HG02840 (cell line): ENCODE measurements around the gene ZFP36L1.

Source experiments
- ATAC-seq: cut with Tn5 transposase; IDR thresholded peaks from one replicate; pipeline ENCODE4 v1.9.1; 2021; ENCODE audit warnings: mild to moderate bottlenecking, moderate library complexity, moderate number of reproducible peaks; ENCODE audit not compliant: unreplicated experiment, low FRiP score

Gene ZFP36L1

DNA sequence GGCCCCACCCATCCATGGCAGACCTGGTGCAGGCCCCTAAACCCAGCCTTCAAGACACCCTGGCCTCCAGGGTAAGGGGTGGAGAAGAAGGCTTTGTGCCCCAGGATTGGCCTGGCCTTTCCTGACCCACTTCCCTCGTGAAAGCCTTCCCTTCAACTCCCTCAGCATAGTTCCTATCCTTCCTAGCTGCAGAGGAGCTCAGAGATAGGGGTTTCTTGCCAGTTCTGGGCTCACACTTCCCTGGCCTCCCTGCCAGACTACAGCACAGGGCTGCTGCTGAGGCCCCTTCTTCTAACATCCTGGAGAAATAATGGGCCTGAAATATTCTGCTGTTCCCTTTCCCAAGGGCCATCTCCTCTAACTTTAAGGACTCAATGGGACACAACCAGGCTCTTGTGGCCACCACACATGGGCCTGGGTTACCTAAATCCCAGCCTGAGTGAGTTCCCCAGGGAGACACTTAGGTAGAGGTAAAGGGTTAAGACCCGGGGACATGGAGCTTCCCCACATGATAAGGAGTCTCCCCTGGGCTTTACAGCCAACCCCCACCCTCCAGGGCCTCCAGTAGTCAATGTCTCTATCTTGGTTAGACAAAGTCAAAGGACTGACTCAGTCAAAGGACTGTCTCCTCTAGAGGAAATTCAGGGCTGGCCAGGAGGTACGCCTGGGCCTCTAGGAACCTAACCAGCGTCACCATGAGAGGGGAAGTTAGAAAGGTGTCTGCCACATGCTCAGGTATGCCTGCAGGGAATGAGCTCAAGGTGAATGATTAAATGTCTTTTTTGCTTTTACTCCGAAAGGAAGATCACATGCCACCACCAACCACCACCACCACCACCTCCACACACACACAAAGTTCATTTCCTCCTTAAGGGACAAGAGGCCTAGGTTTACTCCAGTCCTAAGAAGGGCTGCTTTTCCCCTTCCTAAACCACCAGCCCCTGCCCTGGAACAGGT, 7.1 kb downstream of the ZFP36L1 start:
- ATAC-seq: no peak

DNA sequence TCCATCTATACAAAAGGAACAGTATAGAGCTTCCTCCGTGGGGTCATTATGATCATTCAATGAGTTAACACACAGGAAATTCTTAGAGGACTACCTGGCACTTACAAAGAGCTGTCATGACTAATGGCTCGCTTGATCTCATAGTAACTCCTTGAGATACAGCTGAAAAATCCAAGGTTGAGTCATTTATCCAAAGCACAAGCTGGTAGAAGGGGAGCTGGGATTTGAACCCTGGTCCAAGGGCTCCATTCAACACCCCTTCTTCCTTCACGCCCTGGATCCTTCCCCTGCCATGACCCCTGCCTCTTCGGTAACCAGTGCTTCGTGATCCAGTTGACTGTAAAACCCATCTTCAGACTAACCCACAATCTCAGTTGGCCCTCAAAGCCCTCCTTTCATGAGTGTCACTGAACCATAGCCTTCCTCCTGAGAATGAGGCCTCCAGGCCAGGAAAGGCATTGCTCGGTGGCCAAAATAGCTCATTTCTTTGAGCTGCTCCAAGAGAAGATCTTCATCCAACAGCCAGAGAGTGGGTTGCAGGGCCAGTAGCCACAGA, 7.8 kb downstream of the ZFP36L1 start:
- ATAC-seq: no peak

DNA sequence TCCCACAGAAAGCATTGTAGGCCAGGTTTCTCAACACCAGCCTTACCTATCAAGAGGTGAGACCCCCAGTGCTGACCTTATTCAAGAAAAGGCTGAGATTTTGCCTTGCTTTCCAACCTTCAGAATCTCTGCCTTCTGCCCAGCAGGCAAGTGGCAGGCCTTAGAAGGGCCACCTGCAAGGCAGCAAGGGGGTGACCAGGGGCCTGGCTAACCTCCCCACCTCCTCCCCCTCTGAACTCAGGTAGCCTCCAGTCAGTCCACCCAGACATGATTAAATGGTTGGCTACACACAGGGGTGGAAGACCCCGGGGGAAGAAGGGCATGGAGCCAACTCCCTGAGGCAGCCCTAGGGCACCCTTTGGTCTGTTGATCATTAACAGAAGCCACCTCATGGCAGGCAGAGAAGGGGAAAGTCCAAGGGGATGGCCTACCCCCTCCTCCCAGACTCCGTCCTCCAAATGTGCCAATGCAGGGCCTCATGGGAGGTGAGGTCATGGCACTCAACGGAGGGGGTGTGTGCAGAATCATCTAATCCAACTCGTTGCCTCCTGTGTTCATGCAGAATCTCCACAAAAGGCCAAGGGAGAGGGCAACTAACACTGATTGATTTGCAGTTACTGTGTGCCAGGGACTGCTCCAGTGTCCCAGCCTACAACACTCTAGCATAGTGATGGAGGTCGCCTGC, 8.5 kb downstream of the ZFP36L1 start:
- no peak for ATAC-seq

DNA sequence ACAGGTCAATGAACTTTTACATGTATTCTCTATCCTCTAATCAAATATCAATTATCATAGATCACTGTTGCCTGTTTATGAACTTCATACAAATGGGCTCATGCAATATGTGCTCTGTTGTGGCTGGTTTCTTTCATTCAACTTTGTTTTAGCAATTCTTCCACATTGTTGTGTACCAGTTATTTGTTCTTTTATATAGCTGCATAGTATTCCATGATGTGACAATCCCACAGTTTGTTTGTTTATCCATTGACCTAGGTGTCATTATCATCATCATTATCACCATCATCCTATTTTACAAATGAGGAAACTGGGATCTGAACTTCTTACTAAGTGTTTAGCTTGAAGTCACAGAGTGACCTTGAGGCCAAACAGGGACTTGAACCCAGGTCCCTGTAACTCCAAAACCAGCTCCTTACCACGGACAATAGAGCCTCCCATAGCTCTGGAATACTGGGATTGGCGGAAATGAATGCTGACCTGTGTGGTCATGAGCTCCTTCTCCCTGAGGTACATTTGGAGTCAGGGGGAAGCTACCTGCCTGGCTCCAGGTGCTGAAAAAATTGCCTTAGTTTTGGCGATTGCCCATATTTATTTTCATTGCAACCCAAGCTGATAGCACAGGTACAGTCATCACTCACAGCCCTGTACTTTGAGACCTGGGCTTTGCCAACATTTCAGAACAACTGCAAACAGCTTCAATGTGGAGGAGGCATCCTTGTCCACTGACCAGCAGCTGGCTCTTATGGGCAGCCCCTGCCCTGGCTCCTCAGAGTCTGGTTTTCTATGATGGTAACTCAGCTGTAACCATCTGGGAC, 9.2 kb downstream of the ZFP36L1 start:
- ATAC-seq: no peak

DNA sequence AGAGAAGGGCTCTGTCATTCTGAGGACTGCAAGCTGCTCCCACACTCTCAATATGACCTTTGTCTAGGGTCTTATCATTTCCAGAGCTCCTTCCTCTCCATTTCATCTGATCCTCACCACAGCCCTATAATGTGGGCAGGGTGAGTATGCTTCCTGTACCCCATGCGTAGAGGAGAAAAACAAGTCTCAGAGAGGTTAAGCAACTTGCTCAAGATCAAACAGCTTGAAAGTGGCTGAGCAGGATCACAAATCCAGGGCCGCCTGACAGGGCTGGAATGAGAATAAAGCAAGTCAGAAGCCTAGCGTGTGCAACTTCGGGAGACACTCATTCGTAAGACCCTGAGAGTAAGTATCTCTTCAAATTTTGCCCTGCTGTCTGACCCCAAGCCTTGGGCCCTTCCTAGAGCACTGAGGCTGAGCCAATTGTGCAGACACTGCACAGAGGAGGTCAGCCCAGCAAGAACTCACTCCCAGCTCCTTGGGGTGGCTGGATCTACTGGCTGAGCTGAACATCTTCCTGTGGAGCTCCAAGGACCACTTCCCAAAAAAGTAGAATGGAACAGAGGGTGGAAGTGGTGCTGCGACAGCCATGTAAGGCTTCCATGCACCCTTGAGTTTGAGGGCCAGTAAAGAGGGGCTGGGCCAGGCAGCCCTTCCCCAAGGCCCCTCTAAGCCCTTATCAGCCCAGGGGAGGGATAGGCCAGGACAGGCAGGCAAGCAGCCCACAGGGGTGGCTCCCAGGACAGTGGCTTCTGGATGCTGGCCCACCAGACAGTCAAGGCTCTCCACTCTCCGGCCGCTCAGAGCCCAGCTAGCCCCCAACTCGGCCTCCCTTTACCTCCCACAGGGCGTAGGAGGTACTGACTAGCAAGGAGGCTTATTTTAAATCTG, 10.5 kb downstream of the ZFP36L1 start:
- ATAC-seq: no peak

DNA sequence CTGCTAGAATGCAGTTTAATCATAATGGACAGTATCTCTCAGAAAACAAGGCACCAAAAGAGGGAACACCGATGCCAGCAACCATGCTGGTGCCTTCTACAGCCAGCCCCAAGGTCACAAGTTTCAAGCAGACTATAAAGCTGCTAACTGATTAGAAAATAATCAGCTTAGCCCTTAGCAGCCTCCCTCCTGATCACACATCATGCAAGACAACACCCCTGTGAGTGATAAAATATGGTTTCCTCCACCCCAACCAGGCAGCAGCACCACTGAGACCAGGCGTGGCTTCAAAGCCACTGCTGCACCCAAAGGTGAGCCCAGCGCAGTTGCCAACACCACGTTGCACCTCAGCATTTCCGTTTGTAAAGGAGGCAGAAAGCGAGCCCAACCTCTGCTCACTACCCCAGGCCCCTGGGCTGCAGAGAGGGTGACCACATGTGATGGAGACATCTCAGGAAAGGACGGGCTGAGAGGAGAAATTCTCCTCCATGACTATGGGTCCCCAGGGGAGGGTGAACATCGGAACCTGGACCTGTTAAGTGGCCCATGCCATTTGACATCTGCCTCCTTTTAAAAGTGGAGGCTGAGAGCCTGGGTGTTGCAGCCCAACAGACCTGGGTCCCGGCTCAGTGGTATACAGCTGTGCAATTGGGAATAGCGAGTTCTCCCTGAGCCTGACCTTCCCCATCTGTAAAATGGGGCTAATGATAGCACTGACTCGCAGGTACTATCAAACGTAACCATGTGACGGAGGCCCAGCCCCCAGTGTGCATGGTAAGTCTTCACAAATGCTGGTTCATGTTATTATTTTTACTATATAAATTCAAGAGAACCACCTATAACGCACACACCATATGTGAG, 11.5 kb downstream of the ZFP36L1 start:
- no peak for ATAC-seq

DNA sequence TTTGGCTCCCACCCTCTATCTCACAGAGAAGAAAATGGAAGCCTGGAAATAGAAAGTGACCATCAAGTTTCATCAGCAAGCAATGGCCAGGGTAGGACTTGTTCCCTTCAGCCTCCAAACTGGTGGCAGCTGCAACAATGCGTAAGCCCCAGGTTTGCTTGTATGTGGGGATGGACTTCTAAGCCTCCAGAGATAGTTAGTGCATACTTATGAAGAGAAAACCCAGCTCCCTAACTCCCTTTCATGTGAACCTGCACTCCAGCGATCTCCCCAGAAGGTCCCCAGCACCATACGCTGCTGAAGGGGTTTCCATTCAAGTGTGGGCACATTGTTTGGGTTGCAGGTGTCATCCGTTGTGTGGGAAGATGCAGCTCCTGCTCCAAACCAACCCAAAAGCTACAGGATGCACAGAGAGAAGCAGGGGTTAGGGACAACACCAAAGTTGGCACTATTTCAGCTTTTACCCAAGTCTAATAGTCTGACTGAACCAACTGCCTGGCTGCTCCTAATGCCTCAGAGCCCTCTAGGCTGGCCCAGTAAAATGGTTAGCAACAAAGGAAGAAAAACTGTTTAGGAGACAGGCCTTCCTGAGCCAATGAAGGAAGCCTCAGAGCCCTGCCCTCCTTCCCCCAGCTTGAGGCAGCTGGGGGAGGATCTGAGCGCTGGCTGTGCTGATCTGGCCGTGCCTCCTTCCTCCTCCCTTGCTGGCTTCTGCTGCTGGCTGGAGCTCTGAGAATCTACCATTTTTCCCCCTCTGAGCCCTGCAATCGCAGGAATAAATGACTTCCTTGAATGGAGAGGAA, 12.3 kb downstream of the ZFP36L1 start:
- no peak for ATAC-seq

DNA sequence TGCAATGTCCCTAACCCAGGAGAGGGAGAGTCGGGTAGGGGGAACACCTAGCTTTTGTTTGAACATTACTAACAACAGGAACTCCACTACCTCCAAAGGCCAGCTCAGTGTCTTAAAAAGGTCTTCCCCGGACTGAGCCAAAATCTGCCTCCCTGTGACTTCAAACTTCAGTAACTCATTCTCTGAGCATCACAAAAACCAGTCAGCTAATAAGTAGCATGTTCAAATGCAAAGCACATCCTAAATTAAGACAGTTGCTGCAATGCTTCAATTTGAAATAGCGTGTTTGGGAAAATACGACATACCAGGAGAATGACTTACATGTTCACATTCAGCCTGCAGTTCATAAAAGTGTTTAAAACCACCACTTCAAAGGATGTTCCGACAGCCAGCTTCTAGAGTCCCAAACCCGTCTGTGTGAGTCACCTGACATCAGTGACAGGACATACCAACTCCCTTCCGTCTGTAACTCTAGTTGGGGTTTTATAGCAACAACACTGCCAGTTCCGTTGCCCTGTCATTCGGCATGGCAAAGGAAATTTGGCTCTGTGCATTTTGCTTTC, 13.0 kb downstream of the ZFP36L1 start:
- ATAC-seq: no peak

DNA sequence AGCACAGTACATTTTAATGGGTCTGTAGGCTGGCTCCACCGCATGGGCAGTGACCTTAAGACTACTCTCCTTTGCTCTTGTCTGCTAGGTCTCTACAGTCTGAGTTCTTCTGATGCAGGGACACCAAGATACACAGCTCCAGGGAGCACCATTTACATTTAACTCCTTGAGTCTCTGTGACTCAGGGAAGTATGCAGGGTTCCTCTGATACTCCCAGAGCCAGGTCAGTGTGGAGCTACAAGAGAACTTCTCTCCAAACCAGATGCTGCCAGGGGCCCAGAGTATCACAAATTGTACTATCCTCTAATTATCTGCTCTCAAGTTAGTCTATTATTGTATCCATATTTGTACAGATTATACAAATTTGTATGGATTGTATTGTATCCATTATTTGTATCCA, 15.2 kb downstream of the ZFP36L1 start:
- ATAC-seq: no peak

DNA sequence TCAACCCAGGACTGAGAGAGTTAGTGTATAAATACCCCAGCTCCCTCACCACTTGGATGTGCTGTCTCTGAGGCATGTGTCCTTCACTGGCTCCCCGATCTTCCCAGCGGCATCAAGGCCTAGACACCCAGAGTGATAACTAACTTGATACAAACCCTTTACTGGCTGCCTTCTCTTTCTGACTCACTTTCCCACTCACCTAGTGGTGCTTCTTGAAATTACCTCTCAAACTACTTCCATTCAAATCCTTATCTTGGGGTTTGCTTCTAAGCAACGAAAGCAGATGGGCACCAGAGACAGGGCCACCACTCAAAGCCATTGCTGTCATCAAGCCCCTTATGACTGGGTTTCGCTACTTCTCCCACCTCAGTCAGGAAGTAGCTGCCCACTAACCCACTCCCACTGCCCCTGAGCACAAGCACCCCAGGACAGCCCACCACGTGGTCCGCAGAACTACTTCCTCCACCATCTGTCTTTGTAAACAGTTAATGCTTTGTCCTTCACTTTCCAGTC, 17.2 kb downstream of the ZFP36L1 start:
- no peak for ATAC-seq

DNA sequence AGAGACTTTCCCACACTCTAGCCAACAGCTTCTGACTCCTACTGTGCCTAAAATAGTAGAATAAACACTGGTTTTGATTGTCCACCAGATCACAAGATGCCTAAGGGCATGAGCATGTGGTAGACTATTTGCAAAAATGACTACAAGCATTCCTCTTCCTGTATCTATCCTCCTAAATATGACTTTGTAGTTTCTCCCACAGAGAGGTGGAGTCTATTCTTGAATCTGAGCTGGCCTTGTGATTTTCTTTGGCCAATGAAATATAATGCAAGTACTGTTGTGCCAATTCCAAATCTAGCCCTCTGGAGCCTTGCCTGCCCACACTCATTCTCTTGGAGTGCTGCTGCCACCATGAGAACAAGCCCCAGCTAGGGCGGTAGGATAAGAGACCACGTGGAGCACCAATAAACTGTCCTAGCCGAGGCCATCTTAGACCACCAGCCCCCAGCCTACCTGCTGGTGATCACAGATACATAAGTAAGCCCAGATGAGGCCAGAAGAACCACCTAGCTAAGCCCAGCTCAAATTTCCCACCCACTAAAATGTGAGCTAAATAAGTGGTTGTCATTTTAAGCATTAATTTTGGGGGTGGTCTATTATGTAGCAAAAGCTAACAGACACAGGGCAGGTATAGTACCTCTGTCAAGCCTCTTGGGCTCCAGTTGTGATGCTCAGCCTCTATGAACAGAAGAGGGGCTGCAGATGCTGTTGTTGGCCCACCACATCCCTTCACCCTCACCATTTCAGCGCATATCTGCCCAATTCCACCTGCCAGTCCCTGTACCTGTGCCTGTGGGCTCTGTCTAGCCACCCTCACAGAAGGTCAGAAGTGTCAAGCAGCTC, 17.9 kb downstream of the ZFP36L1 start:
- ATAC-seq: no peak

DNA sequence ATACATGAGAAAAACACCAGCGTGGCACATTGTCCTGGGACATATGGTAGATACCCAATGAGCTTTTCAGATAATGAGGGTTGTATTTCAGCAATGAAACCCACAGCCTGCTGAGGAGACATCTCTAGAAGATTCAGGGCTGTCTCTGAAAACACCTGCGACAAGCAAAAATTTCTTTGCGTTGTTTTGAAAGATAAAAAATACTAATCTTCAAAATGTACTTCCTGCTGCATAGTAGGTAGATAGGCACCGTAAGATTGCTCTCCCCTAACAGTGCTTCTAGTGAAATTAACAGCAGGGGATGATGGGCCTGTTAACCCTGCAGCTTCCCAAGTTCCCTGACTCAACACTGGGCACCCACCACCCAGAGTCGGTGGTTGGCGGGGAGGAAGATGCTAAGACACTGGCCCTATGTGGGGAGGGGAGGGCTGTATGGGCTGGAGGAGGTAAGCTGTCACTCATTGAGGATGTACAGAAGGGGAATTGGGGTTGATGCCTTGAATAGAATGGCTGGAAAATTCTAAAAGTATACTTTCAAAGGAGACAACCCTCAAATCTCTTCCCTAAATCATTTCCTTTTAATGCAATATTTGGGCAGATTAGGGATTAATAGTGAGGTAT, 20.0 kb downstream of the ZFP36L1 start:
- no peak for ATAC-seq

DNA sequence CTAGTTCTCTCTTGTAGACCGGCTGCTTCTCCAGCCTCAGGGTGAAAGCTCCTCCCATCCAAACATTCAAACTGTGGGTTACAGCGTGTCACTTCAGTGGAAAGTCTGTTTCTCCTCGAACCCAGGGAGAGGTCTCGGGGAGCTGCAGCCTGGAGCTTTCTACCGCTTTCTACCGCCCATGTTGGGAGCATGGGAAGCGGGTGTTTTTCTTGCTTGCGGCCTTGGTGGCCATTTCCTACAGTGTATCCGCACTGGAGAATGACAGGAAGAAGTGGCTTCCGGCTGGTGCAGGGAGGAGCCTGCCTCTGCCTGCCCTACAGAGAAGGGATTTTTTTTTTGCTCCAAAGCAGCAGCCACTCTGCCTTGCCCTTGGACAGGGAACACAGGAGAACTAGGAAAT, 21.2 kb downstream of the ZFP36L1 start:
- no peak for ATAC-seq

DNA sequence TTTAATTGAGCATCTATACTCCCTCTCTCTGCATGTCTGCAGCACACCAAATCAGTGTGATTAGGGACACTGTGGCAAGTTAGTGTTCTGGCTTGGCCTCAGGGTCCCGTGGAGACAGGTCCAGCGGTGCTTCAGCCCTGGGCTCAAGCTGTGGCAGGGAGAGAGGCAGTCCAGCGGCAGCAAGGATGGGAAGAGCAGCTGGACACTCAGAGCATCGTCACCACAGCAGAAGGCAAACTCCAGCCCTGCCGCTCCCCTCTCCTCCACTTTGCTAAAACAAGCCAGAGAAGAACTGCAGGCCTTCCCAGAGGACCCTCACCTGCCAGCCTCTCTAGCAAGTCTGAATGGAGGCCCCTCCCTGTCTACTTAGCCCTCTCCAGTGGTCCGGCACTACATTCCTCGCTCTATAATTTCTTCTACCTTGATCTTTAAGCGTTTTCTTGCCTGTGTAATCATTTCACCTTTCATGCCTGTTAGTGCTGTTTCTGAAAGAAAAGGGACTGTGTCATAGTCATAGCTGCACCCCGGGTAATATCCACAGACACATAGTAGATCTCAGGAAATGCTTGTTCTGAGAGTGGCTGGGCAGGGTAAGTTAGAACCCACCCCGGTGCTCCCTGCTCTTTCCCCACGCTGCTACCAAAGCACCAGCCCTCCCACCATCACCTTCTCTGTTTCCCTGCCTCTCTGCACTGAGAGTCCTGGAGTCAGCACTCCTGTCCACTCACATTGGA, 22.1 kb downstream of the ZFP36L1 start:
- no peak for ATAC-seq

DNA sequence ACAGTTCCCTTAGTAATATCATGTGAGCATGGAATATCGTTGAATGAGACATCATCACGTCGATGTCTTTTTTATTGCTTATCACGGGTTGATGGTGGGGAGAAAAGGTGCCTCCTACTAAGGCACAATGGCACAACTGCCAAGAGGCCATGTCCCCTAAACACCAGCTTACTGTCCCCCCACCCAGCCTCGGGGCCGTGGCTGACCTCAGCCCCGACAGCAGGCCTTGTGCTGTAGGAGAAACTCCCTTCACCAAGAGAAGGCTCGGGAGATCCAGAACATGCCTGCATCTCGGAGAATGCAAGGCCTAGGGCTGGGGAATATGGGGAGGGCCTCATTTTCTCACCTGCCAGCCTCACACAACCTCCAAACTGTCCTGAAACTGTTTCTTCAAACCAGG, 22.8 kb downstream of the ZFP36L1 start:
- no peak for ATAC-seq
